GM21723 (cell line): ENCODE measurements around the gene NEO1.

Source experiments
- ATAC-seq: cut with Tn5 transposase; IDR thresholded peaks from one replicate; pipeline ENCODE4 v1.9.1; 2021; ENCODE audit warnings: mild to moderate bottlenecking, moderate library complexity; ENCODE audit not compliant: unreplicated experiment

The NEO1 gene

GRCh38 chr15:73028031-73028430, 24.2 kb upstream of the NEO1 start:
- ATAC-seq, result no peak

GRCh38 chr15:73028831-73029451, 23.3 kb upstream of the NEO1 start:
- ATAC-seq, result no peak

GRCh38 chr15:73030122-73030679, 22.1 kb upstream of the NEO1 start:
- no peak for ATAC-seq

GRCh38 chr15:73031648-73032047, 20.6 kb upstream of the NEO1 start:
- ATAC-seq, result no peak

DNA sequence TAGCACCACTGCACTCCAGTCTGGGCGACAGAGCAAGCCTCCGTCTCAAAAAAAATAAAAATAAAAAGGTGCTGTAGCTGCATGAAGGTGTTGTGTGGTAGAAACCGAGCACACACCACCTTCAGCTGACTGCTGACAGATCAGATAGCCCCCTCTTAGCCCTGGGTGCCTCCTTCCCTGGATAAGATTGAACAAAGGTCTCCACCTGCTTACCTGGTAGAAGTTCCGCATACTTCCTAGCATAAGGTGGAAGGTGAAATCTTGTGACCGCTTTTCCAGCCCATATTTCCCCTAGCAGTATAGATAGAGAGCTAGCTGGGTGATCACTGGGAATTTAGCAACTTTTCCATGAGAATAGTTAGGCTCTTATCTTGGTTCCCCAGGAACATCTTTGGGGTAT, 18.7 kb upstream of the NEO1 start:
- ATAC-seq, result no peak

DNA sequence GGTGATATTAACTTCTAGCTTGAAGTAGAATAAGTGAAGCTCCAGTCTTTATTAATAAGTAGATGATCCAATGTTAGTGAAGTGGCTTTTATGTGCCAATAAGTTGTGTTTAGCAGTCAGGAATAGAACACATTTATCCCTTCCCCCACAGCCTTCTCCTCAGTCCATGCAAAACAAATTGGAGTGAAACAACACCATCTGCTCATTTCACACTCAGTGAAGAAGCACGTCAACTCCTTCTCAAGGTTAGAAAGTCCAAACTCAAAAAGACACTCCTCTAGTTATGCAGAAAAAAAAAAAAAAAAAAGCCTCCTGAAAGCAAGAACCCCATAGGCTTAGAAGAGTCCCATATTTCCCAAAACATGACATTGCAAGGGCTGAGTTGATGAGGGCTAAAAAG, 18.0 kb upstream of the NEO1 start:
- no peak for ATAC-seq

DNA sequence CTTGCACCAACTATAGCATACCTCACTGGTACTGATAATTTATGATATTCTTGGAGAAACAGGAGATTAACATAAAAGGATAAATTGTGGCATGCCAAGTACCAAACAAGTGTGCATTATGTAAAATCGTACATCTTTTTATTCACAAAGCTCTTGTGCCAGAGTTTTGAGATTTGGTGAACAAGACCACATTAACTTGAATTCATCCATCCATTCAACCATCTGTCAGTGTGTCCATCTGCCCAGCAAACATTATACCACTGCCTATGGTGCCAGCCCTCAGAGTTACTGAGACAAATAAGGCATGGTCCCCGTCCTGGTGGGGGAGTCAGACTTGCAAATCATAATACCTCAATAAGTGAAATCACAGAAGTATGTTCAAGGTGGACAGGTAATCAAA, 17.0 kb upstream of the NEO1 start:
- no peak for ATAC-seq

DNA sequence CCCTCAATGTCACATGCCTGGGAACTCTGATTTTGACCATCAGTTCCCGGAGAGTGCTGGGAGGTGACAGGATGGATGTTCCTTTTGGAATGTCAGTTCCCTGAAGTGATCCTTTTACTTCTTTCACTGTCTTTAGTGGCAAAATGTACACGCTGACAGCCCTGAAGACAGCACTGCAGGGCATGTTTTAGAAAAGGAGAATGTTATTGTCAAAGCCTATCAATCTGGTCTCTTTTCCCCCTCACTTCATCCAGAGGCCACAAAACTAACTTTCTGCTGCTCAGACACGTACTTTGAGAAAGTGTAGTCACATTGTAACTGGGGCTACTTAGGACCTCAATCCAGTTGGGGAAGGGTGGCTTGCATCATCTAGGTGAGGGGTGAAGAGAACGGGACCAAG, 14.0 kb upstream of the NEO1 start:
- no peak for ATAC-seq

GRCh38 chr15:73046073-73046472, 6.2 kb upstream of the NEO1 start:
- ATAC-seq, result no peak

DNA sequence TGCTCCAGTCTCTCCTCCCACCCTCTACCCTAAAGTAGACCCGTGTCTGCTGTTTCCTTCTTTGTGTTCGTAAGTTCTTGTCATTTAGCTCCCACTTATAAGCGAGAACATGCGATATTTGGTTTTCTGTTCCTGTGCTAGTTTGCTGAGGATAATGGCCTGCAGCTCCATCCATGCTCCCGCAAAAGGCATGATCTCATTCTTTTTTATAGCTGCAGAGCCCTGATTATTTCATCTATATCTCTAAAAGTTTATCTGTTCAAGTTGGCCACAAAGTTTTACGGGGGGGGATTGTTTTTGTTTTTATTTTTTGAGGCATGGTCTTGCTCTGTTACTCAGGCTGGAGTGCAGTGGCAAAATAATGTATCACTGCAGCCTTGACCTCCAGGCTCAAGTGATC, 4.4 kb upstream of the NEO1 start:
- ATAC-seq, result no peak

GRCh38 chr15:73048624-73049295, 3.5 kb upstream of the NEO1 start:
- no peak for ATAC-seq

DNA sequence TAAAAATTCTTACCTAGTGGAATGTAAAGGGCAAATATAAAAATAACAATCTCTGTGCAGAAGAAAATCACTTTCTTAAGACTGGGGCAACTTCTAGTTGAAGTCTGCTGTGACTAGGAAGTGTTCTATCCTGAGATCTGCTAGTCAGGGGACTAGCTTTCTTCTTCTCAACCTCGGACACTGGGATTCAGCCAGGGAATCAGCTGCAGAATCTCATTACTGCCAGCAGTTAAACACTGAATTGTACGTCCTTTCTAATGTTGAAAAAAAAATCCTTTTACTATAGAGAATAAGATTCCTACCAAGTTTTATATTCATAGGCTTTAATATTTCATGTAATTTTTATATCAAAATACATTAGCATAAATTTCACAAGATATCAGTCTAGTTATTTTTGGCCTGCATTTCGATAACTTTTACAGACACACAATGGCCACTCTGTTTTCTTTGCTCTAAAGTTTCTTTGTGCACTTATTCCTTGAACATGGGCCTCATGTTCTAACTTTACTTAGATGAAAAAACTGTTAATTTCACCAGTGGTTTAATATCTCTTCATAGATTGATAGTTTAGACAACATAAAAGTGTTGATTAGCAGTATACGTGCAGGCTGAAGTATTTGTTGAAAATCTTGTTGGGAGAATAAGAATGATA, 2.6 kb upstream of the NEO1 start:
- ATAC-seq, result no peak

DNA sequence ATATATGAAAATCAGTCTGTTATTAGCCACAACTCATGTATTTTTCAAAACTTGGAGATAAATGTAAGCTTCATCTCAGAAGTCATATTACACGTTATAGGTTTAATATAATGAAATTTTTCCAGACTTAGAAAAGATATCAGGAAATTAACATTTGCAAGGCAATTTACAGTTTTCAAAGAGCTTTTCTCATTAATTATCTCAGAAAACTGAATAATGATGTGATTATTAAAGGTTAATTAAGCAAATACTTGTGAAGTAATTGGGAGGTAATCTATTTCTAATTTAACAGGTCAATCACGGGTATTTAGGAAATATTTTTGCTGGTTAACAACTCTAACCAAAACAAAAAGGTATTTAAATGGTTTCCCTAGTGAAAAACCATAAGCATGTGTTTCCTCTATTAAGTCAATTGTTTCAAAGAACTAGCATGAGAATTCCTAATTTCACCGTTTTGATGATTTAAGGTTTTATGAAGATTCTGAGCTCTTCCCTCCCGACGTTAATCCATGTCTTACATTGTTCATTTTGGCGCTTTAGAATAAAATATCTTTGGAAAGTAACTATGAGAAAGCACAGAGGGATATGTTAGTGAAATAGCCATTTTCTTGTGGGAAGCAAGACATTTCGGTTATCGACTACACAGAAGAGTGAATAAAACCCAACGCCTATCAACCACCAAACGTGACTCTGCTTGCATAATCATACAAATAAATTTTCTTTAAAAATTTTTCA, 1.5 kb upstream of the NEO1 start:
- no peak for ATAC-seq

DNA sequence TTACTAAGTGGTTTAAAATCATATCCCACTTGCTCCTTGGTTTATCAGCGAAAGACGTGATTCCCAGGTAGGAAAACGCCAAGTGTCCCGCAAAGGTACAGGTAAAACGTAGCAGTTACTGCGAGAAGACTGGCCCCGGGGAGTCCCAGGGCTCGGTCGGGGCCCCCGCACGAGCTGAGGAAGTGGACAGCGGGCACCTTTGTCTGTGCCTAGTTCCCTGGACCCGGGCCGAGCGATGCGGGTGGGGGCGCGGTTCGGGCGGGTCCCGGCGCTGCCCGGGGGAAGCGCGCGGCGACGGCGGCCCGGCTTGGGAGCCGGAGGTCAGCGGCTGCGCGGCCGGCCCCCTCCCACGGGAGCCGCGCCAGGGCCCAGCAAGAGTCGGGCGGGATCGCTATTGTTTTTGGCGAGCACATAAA, 864 bp upstream of the NEO1 start:
- no peak for ATAC-seq

DNA sequence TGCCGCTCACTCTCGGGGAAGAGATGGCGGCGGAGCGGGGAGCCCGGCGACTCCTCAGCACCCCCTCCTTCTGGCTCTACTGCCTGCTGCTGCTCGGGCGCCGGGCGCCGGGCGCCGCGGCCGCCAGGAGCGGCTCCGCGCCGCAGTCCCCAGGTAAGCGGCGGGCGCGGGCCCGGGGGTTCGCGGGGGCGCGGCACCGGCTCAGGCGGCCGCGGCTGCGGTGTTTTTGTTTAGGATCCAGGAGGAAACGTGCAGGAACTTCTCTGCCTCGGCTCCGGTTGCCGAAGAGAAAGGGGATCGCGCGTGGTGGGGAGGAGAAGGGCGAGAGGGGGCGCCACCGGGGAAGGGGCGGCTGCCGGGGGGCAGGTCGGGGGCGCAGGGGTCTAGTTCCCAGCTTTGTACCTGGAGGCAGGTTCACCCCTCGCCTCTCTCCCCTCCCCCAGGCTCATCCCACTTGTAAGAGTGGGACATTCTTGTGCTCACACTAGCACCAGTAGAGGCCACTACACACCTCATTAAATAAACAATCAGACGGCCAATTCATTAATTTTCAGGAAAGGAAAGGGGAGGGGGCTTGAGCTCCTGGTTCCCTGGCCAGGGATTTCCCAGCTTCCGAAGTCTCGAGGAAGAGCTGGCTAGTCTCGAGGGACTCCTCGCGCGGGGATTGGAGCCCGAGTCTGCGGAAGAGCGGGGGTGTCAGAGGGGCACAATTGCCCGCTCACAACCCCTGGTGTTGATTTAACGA, 562 bp downstream of the NEO1 start:
- peak; percentile 42 for ATAC-seq

- no peak for ATAC-seq
Measured at GRCh38 chr15:73053398-73053723, 1.1 kb downstream of the NEO1 start.

GRCh38 chr15:73054417-73054953, 2.2 kb downstream of the NEO1 start:
- ATAC-seq, result no peak

GRCh38 chr15:73056460-73056859, 4.2 kb downstream of the NEO1 start:
- no peak for ATAC-seq

GRCh38 chr15:73058437-73058836, 6.2 kb downstream of the NEO1 start:
- no peak for ATAC-seq

DNA sequence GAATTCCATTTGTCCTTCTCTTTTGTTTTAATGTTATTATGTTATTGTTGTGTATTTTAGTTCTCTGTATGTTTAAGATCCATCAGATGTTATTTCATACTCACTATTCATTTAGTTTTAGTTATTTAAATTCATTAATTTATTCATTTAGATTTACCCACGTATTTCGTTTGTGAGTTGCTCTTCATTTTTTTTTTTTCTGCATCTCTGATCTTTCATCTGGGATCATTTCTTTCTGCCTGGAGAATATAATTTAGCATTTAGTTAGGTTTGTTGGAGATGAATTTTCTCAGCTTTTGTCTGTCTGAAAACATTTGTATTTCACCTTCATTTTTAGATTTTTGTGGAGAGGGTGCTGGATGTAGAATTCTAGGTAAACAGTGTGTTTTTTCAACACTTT, 12.9 kb downstream of the NEO1 start:
- ATAC-seq, result no peak

DNA sequence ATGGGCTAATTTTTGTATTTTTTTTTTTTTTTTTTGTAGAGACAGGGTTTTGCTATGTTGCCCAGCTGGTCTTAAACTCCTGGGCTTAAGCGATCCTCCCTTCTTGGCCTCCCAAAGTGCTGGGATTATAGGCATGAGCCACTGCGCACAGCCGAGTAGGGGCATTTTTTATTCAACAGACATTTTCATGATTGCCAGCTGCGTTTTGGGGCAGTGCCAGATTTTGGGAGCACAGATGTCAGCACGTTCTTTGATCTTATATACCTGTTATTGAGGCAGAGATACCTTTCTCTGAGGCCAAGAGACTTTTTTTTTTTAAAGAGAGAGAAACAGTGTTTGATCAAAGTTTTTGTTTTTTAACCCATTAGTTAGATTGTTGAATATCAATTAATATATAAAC, 16.8 kb downstream of the NEO1 start:
- ATAC-seq, result no peak
